HG03064 (cell line): Measurements from ENCODE around the gene FAM131A.

Experiments used
- ATAC-seq: cut with Tn5 transposase; IDR thresholded peaks from one replicate; pipeline ENCODE4 v1.9.1; 2021; ENCODE audit warnings: low read depth; ENCODE audit not compliant: unreplicated experiment

FAM131A gene

GRCh38 chr3:184354754-184355153 lies 17.4 kb downstream of the FAM131A start:
- ATAC-seq: no peak

GRCh38 chr3:184355261-184356040 lies 18.1 kb downstream of the FAM131A start:
- no peak for ATAC-seq

GRCh38 chr3:184357248-184358123 lies 20.1 kb downstream of the FAM131A start:
- ATAC-seq: no peak

GRCh38 chr3:184358124-184358767 lies 20.8 kb downstream of the FAM131A start:
- no peak for ATAC-seq

GRCh38 chr3:184358921-184359350 lies 21.5 kb downstream of the FAM131A start:
- no peak for ATAC-seq

GRCh38 chr3:184359610-184360009 lies 22.2 kb downstream of the FAM131A start:
- no peak for ATAC-seq

- ATAC-seq: no peak
Measured at GRCh38 chr3:184360070-184360928, 22.9 kb downstream of the FAM131A start.

- ATAC-seq: peak; percentile 1
Measured at GRCh38 chr3:184360929-184361531, 23.6 kb downstream of the FAM131A start.

- ATAC-seq: peak; percentile 39
Measured at GRCh38 chr3:184361532-184361931, 24.1 kb downstream of the FAM131A start, which contains the start of the genes CLCN2 and POLR2H. Gene CLCN2, minus strand, starts transcription at chr3:184361605. Its CDS starts 126 bp downstream, at chr3:184361479. Gene POLR2H, plus strand, starts transcription at chr3:184361710. Its CDS starts 1,783 bp downstream, at chr3:184363493.

- ATAC-seq: no peak
Measured at GRCh38 chr3:184361932-184362667, 24.7 kb downstream of the FAM131A start.

GRCh38 chr3:184362668-184363546 lies 25.5 kb downstream of the FAM131A start:
- ATAC-seq: peak; percentile 87

GRCh38 chr3:184366619-184367289 lies 29.4 kb downstream of the FAM131A start:
- no peak for ATAC-seq

GRCh38 chr3:184368116-184368515 lies 30.7 kb downstream of the FAM131A start:
- no peak for ATAC-seq

- no peak for ATAC-seq
Measured at GRCh38 chr3:184368586-184369183, 31.3 kb downstream of the FAM131A start.

GRCh38 chr3:184371570-184372018 lies 34.2 kb downstream of the FAM131A start:
- no peak for ATAC-seq

- no peak for ATAC-seq
Measured at GRCh38 chr3:184372296-184372821, 35.0 kb downstream of the FAM131A start.

- no peak for ATAC-seq
Measured at GRCh38 chr3:184372911-184373310, 35.5 kb downstream of the FAM131A start.
